Trophoblast cell (in vitro differentiated cells and primary cell): ENCODE results near the gene SERPINA10.

ENCODE experiments used
- DNase-seq, 2 donors: peaks; one replicate each; pipeline ENCODE4 v3.0.0-alpha.2; 2016
- H2AFZ ChIP-seq: 2 replicates; pipeline ENCODE4 v1.6.1; 2013; ENCODE audit warnings: low read length, moderate library complexity, mild to moderate bottlenecking; ENCODE audit not compliant: insufficient read depth, poor library complexity
- H2AK5ac ChIP-seq: 2 replicates; pipeline ENCODE4 v1.6.1; 2013; ENCODE audit warnings: mild to moderate bottlenecking, low read length
- H2BK120ac ChIP-seq: 2 replicates; pipeline ENCODE4 v1.6.1; 2013; ENCODE audit warnings: low read length, mild to moderate bottlenecking, moderate library complexity; ENCODE audit not compliant: insufficient read depth, poor library complexity
- H2BK12ac ChIP-seq: 2 replicates; pipeline ENCODE4 v1.6.1; 2013; ENCODE audit warnings: mild to moderate bottlenecking, low read length, moderate library complexity
- H2BK5ac ChIP-seq: 2 replicates; pipeline ENCODE4 v1.6.1; 2013; ENCODE audit warnings: low read length, low read depth, moderate library complexity, mild to moderate bottlenecking; ENCODE audit not compliant: poor library complexity
- H3K14ac ChIP-seq: 2 replicates; pipeline ENCODE4 v1.6.1; 2013; ENCODE audit warnings: mild to moderate bottlenecking, low read length
- H3K18ac ChIP-seq: 2 replicates; pipeline ENCODE4 v1.6.1; 2013; ENCODE audit warnings: mild to moderate bottlenecking, low read length
- H3K23ac ChIP-seq: 2 replicates; pipeline ENCODE4 v1.6.1; 2013; ENCODE audit warnings: low read length
- H3K27ac ChIP-seq: 2 replicates; pipeline ENCODE4 v1.5.1; 2013; ENCODE audit warnings: low read depth, mild to moderate bottlenecking, inconsistent platforms, low read length, moderate library complexity
- H3K27me3 ChIP-seq: 2 replicates; pipeline ENCODE4 v1.6.1; 2013; ENCODE audit warnings: inconsistent platforms, mild to moderate bottlenecking, low read length, moderate library complexity; ENCODE audit not compliant: insufficient read depth
- H3K36me3 ChIP-seq, 2 experiments: 1 replicate in 1 of 2; 2 replicates in 1 of 2; pipeline ENCODE4 v1.6.1; 2013; ENCODE audit warnings: low read length in 2 of 2, mild to moderate bottlenecking in 2 of 2, moderate library complexity in 1 of 2; ENCODE audit not compliant: insufficient read depth in 2 of 2, control insufficient read depth in 1 of 2
- H3K4ac ChIP-seq: 2 replicates; pipeline ENCODE4 v1.6.1; 2013; ENCODE audit warnings: low read depth, mild to moderate bottlenecking, low read length, moderate library complexity
- H3K4me1 ChIP-seq, 2 experiments: 1 replicate in 1 of 2; 2 replicates in 1 of 2; pipeline ENCODE4 v1.6.1; 2013; ENCODE audit warnings: low read length in 2 of 2, mild to moderate bottlenecking in 2 of 2, moderate library complexity in 1 of 2; ENCODE audit not compliant: insufficient read depth in 2 of 2, control insufficient read depth in 1 of 2
- H3K4me2 ChIP-seq: 2 replicates; pipeline ENCODE4 v1.6.1; 2013; ENCODE audit warnings: inconsistent platforms, mild to moderate bottlenecking, low read length, moderate library complexity
- H3K4me3 ChIP-seq: 2 replicates; pipeline ENCODE4 v1.5.1; 2013; ENCODE audit warnings: mild to moderate bottlenecking, low read depth, low read length, inconsistent platforms
- H3K79me1 ChIP-seq: one replicate; pipeline ENCODE4 v1.6.1; 2013; ENCODE audit warnings: low read length
- H3K79me2 ChIP-seq: 2 replicates; pipeline ENCODE4 v1.6.1; 2013; ENCODE audit warnings: low read length, mild to moderate bottlenecking; ENCODE audit not compliant: control insufficient read depth, insufficient read depth, poor library complexity
- H3K9ac ChIP-seq: 2 replicates; pipeline ENCODE4 v1.6.1; 2013; ENCODE audit warnings: mild to moderate bottlenecking, low read length
- H3K9me3 ChIP-seq: 2 replicates; pipeline ENCODE4 v1.6.1; 2013; ENCODE audit warnings: low read depth, mild to moderate bottlenecking, control low read depth, inconsistent platforms, low read length; ENCODE audit not compliant: insufficient read depth
- H4K12ac ChIP-seq: 2 replicates; pipeline ENCODE4 v1.6.1; 2013; ENCODE audit warnings: low read depth, mild to moderate bottlenecking, low read length, moderate library complexity
- H4K8ac ChIP-seq: 2 replicates; pipeline ENCODE4 v1.6.1; 2013; ENCODE audit warnings: low read depth, mild to moderate bottlenecking, low read length, moderate library complexity
- H4K91ac ChIP-seq: one replicate; pipeline ENCODE4 v1.6.1; 2013; ENCODE audit warnings: low read depth, mild to moderate bottlenecking, low read length, moderate library complexity
- WGBS: extraction: QIAGEN DNeasy Blood & Tissue Kit; methylation state at CpG from one replicate; pipeline ENCODE4 v1.1.7; 2013; ENCODE audit warnings: missing lambda C conversion rate; ENCODE audit not compliant: insufficient read length, insufficient coverage; ENCODE audit errors: extremely low coverage; 5-methylcytosine and 5-hydroxymethylcytosine counted together

The SERPINA10 gene

DNA sequence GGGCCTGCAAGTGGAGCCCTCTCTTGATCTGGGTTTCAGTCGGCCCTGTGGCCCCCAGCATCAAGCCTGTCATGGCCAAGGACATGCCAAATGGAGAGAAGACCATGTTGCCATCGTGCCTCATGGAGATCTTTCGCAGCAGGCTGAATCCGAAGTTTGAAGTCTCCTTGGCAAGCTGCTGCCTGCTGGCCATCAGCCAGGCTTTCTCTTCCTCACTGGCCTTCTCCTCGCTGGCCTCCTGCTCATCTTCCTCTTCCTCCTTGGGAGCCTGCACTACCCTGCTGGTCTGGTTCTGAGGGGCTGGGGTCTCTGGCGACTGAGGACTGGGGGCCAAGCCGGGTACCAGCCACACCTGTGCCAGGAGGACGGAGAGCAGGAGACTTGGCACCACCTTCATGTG lies 2.9 kb downstream of the SERPINA10 start:
- Histone ChIP-seq H3K18ac (no peak overlapping the region), H3K4me1 (no peaks in the 10 kb centered on the region), H3K27ac (no peak overlapping the region), H3K36me3 (no peaks in the 10 kb centered on the region), H4K12ac (no peak overlapping the region), H2BK120ac (no peak overlapping the region), H3K4me3 (no peak overlapping the region), H2BK5ac (no peak overlapping the region), H2AK5ac (no peak overlapping the region), H3K4me2 (no peak overlapping the region), H2BK12ac (no peak overlapping the region), H3K9me3 (no peaks in the 10 kb centered on the region), H3K4ac (no peak overlapping the region), H4K8ac (no peak overlapping the region), H3K79me1 (no peaks in the 10 kb centered on the region), H3K23ac (no peak overlapping the region), H2AFZ (no peak overlapping the region), H3K14ac (no peak overlapping the region), H3K9ac (no peak overlapping the region), H4K91ac (no peak overlapping the region), H3K79me2 (no peaks in the 10 kb centered on the region), H3K27me3 (no peaks in the 10 kb centered on the region)
- no CpG with 5 or more reads among the region's 8 CpGs for WGBS
- DNase-seq = no peak

DNA sequence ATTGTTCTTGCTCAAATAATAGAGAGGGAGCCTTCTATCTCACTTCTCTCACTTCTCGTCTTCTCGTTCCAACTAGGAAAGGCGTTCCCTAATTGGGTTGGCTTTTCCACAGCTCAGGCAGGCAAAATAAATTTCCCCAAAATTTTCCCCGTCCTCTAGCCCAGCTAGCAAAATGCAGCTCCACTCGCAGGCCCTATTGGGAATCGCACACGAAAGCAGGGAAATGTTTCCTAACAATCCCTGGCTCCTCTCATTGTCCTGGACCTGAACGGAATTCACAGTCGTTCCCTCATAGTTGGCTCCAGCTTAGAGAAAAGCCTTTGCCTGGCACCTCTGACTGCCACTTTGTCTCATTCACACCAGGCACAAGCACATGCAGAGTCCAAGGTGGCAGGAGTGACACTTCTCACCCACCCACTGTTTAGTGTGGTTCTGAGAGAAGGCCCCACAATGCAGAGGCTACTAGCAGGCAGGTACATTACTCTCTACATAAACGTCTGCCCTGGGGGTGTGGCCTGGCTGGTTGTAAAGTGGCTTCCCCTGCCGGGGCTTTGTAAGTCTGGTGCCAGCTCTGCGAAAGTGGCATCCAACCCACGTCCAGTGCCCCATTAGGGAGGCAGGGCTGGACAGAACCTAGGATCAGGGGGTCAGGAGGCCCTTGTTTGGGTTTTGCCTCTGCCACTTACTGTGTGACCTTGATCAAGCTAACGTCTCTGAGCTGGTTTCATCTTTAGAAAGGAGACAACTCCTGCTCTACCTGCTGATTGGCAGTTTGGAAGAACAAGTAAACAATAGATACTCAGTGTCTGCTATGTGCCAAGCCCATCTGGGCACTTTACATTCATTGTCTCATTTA lies 4.2 kb downstream of the SERPINA10 start:
- H3K36me3 ChIP-seq = no peaks in the 10 kb centered on the region
- no peak overlapping the region for H4K8ac ChIP-seq
- H3K18ac ChIP-seq = no peak overlapping the region
- H3K4me1 ChIP-seq = no peaks in the 10 kb centered on the region
- H3K79me1 ChIP-seq = no peaks in the 10 kb centered on the region
- no peaks in the 10 kb centered on the region for H3K9me3 ChIP-seq
- no peak overlapping the region for H3K4me2 ChIP-seq
- H2AFZ ChIP-seq = no peak overlapping the region
- H3K79me2 ChIP-seq = no peaks in the 10 kb centered on the region
- no peak overlapping the region for H3K27ac ChIP-seq
- no peak for DNase-seq
- no peak overlapping the region for H3K23ac ChIP-seq
- H3K9ac ChIP-seq = no peak overlapping the region
- H3K27me3 ChIP-seq = no peaks in the 10 kb centered on the region
- no peak overlapping the region for H4K91ac ChIP-seq
- no peak overlapping the region for H3K4ac ChIP-seq
- WGBS = no CpG with 5 or more reads among the region's 14 CpGs
- no peak overlapping the region for H2BK12ac ChIP-seq
- H4K12ac ChIP-seq = no peak overlapping the region
- no peak overlapping the region for H3K4me3 ChIP-seq
- H2BK120ac ChIP-seq = no peak overlapping the region
- H2BK5ac ChIP-seq = no peak overlapping the region
- H3K14ac ChIP-seq = no peak overlapping the region
- H2AK5ac ChIP-seq = no peak overlapping the region

DNA sequence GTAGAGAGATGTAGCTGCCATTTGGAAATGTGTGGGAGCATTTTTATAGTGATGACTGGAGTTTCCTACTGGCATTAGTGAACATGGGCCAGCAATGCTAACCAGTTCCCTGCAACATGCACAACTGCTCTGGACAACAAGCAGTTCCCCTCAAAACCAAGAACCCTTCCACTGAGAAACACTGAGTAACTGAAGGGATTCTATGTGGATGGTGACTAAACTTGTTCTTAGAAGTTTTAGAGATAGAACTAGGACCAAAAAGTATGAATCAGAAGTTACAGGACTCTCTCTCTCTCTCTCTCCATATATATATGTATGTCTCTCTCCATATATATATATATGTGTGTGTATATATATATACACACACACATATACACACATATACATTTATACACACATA lies 7.9 kb downstream of the SERPINA10 start:
- Histone ChIP-seq H3K14ac (no peak overlapping the region), H2BK12ac (no peak overlapping the region), H4K8ac (no peak overlapping the region), H3K4me3 (no peak overlapping the region), H2AFZ (no peak overlapping the region), H3K18ac (no peak overlapping the region), H3K23ac (no peak overlapping the region), H4K12ac (no peak overlapping the region), H3K4me1 (no peaks in the 10 kb centered on the region), H3K27ac (no peak overlapping the region), H2BK5ac (no peak overlapping the region), H3K4ac (no peak overlapping the region), H3K79me2 (no peaks in the 10 kb centered on the region), H3K4me2 (no peak overlapping the region), H3K79me1 (no peaks in the 10 kb centered on the region), H3K36me3 (no peaks in the 10 kb centered on the region), H4K91ac (no peak overlapping the region), H3K9me3 (no peaks in the 10 kb centered on the region), H2BK120ac (no peak overlapping the region), H3K9ac (no peak overlapping the region), H2AK5ac (no peak overlapping the region), H3K27me3 (no peaks in the 10 kb centered on the region)
- DNase-seq = no peak

DNA sequence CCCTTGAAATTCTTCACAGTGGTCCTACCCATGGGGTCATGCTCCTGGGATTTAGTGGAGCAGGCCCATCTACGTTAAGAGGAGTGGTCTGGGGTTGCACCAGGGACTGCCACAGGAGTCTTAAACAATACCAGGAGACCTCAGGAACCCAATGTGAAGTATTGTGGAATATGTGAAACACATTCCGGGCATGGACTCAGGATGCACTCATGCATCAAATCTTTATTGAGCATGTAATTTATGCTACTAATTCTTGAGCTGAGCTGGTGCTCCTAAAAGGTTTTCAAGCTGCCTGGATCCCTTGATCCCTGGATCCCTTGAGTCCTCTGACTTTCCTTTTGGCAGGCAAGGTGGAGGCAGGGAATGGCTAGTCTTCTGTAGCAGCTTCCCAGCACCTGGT lies 8.8 kb downstream of the SERPINA10 start:
- Histone ChIP-seq H3K4me3 (no peak overlapping the region), H3K14ac (no peak overlapping the region), H3K23ac (no peak overlapping the region), H2BK5ac (no peak overlapping the region), H3K4me1 (no peaks in the 10 kb centered on the region), H2AK5ac (no peak overlapping the region), H2AFZ (no peak overlapping the region), H3K79me1 (no peaks in the 10 kb centered on the region), H3K4me2 (no peak overlapping the region), H3K9me3 (no peaks in the 10 kb centered on the region), H2BK12ac (no peak overlapping the region), H3K4ac (no peak overlapping the region), H4K91ac (no peak overlapping the region), H4K12ac (no peak overlapping the region), H3K27me3 (no peaks in the 10 kb centered on the region), H3K79me2 (no peaks in the 10 kb centered on the region), H2BK120ac (no peak overlapping the region), H3K27ac (no peak overlapping the region), H3K9ac (no peak overlapping the region), H4K8ac (no peak overlapping the region), H3K36me3 (no peaks in the 10 kb centered on the region), H3K18ac (no peak overlapping the region)
- no peak for DNase-seq
- no CpG with 5 or more reads among the region's 2 CpGs for WGBS
